ENCODE data around the gene MDC1. TPM values are rescaled to one million over a fixed set of nuclear protein-coding genes. Genes with fewer than 3 reads are reported as not detected.

MDC1 gene
- total and polyA plus RNA-seq, 2 of the 13 experiments (the other 11 are each of a cell fraction or from before 2014, with no cell fraction given) = 8.4 to 14.0 TPM

DNA sequence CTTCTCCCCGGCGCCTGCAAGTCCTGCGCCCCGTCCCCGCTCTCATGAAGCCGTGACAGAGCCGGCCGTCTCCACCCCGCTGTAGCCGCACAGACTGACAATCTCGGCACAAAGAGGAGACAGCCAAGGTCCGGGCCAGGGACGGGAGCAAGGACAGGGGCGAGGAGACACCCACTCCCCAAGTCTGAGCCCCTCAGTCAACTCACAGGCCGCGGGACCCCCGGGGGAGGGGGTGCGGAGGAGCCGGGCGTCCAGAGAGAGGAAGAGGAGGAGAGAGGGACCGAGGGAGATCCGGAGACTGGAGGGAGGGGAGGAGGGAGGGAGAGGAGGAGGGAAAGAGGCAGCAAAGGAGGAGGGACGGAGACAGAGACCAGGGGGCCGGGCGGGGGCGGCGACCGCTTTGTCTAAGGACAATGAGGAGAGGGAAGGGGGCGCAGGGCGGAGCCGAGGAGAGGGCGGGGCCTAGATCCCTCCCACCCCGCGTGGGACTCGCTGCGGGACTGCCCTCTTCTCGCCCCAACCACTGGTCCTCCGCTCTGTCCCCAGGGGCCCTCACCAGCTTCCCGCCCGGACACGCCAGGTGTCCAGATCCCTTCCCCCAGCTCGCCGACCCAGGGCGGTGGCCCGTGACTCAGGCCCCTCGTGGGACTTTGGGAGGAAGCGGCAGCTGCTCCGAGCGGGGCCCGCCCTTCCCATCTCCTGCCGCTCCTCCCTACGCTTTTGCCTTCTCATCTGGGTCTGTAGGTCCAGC lies 30.0 kb downstream of the MDC1 start (continued):
- TF ChIP-seq, protein P1, sequence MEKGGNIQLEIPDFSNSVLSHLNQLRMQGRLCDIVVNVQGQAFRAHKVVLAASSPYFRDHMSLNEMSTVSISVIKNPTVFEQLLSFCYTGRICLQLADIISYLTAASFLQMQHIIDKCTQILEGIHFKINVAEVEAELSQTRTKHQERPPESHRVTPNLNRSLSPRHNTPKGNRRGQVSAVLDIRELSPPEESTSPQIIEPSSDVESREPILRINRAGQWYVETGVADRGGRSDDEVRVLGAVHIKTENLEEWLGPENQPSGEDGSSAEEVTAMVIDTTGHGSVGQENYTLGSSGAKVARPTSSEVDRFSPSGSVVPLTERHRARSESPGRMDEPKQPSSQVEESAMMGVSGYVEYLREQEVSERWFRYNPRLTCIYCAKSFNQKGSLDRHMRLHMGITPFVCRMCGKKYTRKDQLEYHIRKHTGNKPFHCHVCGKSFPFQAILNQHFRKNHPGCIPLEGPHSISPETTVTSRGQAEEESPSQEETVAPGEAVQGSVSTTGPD (CRISPR knock-in tag; IDR thresholded peaks at IDR 0.05) = 0 out of 2 replicates have a peak, but pooled peaks have one; percentile 62
- TF ChIP-seq SIX4 (CRISPR knock-in tag; IDR thresholded peaks at IDR 0.05) = no peak
- TF ChIP-seq ATF7-NPFF (CRISPR knock-in tag; IDR thresholded peaks at IDR 0.05; ENCODE audit: low read depth) = peak; percentile 36; the same call in 1 of the 2 replicates
- peak; percentile 31; the same call in 1 of the 2 replicates for TF ChIP-seq ZNF235 (CRISPR knock-in tag; IDR thresholded peaks at IDR 0.05; ENCODE audit: borderline replicate concordance)
- TF ChIP-seq, protein P2, sequence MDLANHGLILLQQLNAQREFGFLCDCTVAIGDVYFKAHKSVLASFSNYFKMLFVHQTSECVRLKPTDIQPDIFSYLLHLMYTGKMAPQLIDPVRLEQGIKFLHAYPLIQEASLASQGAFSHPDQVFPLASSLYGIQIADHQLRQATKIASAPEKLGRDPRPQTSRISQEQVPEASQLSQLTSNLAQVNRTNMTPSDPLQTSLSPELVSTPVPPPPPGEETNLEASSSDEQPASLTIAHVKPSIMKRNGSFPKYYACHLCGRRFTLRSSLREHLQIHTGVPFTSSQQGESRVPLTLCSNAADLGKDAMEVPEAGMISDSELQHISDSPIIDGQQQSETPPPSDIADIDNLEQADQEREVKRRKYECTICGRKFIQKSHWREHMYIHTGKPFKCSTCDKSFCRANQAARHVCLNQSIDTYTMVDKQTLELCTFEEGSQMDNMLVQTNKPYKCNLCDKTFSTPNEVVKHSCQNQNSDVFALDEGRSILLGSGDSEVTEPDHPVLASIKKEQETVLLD (CRISPR knock-in tag; IDR thresholded peaks at IDR 0.05; ENCODE audit: low read depth) = no peak
- TF ChIP-seq, protein P3, sequence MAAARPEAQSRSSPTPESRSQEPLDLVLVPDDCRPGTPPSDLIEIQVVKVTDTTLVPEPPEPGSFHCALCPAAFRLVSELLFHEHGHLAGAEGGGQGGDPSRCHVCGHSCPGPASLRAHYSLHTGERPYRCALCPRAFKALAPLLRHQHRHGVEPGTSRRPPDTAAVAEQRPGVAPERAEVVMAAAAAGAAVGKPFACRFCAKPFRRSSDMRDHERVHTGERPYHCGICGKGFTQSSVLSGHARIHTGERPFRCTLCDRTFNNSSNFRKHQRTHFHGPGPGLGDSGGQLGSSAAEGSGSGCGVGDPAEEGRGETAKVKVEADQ (CRISPR knock-in tag; IDR thresholded peaks at IDR 0.05; ENCODE audit: borderline replicate concordance) = peak; percentile 55; the same call in 1 of the 2 replicates
- TF ChIP-seq GABPB1 (CRISPR knock-in tag; IDR thresholded peaks at IDR 0.05) = peak; percentile 57; the same call in 1 of the 2 replicates
- peak; percentile 40; the same call in 1 of the 2 replicates for TF ChIP-seq SP5 (CRISPR knock-in tag; IDR thresholded peaks at IDR 0.05; ENCODE audit: borderline replicate concordance, low read depth)
- TF ChIP-seq MEIS1 (CRISPR knock-in tag; IDR thresholded peaks at IDR 0.05; ENCODE audit: borderline replicate concordance) = no peak
- peak; percentile 49; the same call in 1 of the 2 replicates for TF ChIP-seq TAF1 (CRISPR knock-in tag; IDR thresholded peaks at IDR 0.05)
- no peak for TF ChIP-seq SOX6 (IDR thresholded peaks at IDR 0.05)
- peak; percentile 90 for TF ChIP-seq SOX6 (CRISPR knock-in tag; IDR thresholded peaks at IDR 0.05)
- TF ChIP-seq DPF2 (CRISPR knock-in tag; IDR thresholded peaks at IDR 0.05; ENCODE audit: borderline replicate concordance, low read depth) = no peak
- TF ChIP-seq AHR (CRISPR knock-in tag; IDR thresholded peaks at IDR 0.05) = 0 out of 2 replicates have a peak, but pooled peaks have one; percentile 27
- TF ChIP-seq HMG20B (CRISPR knock-in tag; conservative IDR thresholded peaks at IDR 0.05) = no peak
- peak; percentile 82; the same call in 1 of the 2 replicates for TF ChIP-seq NFE2L1 (CRISPR knock-in tag; IDR thresholded peaks at IDR 0.05; ENCODE audit: borderline replicate concordance)
- no peak for TF ChIP-seq TCF12 (IDR thresholded peaks at IDR 0.05)
- TF ChIP-seq TCF12 (CRISPR knock-in tag; IDR thresholded peaks at IDR 0.05) = peak; percentile 46; the same call in 1 of the 2 replicates
- peak; percentile 52 for TF ChIP-seq MTA1 (CRISPR knock-in tag; IDR thresholded peaks at IDR 0.05; ENCODE audit: borderline replicate concordance)
- no peak for TF ChIP-seq ZNF484 (CRISPR knock-in tag; IDR thresholded peaks at IDR 0.05; ENCODE audit: borderline replicate concordance, low read depth)
- TF ChIP-seq ZMYM3 (CRISPR knock-in tag; IDR thresholded peaks at IDR 0.05) = 0 out of 2 replicates have a peak, but pooled peaks have one; percentile 3
- peak; percentile 69; the same call in 1 of the 2 replicates for TF ChIP-seq DMAP1 (CRISPR knock-in tag; IDR thresholded peaks at IDR 0.05)
- TF ChIP-seq ZNF7 (CRISPR knock-in tag; IDR thresholded peaks at IDR 0.05) = no peak
- TF ChIP-seq MED13 (CRISPR knock-in tag; IDR thresholded peaks at IDR 0.05) = 0 out of 2 replicates have a peak, but pooled peaks have one; percentile 27
- peak; percentile 58 for TF ChIP-seq SAP130 (CRISPR knock-in tag; IDR thresholded peaks at IDR 0.05; ENCODE audit: low read depth)
- no peak for TF ChIP-seq RFX5 (IDR thresholded peaks at IDR 0.05; ENCODE audit: low read depth, low read length)
- 0 out of 2 replicates have a peak, but pooled peaks have one; percentile 13 for TF ChIP-seq TGIF2 (CRISPR knock-in tag; IDR thresholded peaks at IDR 0.05)
- peak; percentile 8; the same call in 1 of the 2 replicates for TF ChIP-seq RXRB (CRISPR knock-in tag; IDR thresholded peaks at IDR 0.05; ENCODE audit: borderline replicate concordance)

Data from HepG2 (cell line).